Breast epithelium (tissue), 3 donors: ENCODE data around the gene SLC27A1.

Experiments
- POLR2AphosphoS5 ChIP-seq, 3 donors: sonication (generic); formaldehyde crosslinking; IDR thresholded peaks; one replicate each; pipeline ENCODE4 v1.6.1; 2017; ENCODE audit warnings: antibody characterized with exemption in 3 of 3
- TF ChIP-seq, protein P1 (sequence below), 3 donors: fragments of 450-650 bp; IDR thresholded peaks; one replicate each; pipeline ENCODE4 v1.5.1; 2016 to 2017; ENCODE audit warnings: antibody characterized with exemption in 3 of 3, mild to moderate bottlenecking in 3 of 3, moderate library complexity in 3 of 3

DNA sequence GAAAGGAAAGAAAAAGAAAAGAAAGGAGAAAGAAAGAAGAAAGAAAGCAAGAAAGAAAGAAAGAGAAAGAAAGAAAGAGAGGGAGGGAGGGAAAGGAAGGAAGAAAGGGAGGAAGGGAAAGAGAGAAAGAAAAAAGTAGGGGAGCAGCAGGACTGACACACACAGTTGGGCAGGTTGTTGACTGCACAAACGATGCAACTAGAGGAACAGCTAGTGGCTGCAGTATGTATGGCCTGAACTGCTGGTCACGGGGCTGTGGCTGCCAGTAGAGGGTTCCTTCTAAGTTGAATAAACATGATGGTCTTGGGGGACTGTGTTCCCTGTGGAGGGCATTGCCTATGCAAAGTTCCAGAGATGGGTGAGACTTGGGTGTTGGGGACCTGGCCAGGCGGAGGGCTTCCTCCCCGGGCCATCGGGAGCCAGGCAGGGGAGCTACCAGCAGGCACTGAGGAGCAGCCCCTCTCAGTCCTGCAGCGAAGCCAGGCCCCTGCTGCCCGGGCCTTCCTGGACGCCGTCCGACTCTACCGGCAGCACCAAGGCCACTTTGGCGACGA, 68.4 kb downstream of the SLC27A1 start:
- TF ChIP-seq, protein P1, sequence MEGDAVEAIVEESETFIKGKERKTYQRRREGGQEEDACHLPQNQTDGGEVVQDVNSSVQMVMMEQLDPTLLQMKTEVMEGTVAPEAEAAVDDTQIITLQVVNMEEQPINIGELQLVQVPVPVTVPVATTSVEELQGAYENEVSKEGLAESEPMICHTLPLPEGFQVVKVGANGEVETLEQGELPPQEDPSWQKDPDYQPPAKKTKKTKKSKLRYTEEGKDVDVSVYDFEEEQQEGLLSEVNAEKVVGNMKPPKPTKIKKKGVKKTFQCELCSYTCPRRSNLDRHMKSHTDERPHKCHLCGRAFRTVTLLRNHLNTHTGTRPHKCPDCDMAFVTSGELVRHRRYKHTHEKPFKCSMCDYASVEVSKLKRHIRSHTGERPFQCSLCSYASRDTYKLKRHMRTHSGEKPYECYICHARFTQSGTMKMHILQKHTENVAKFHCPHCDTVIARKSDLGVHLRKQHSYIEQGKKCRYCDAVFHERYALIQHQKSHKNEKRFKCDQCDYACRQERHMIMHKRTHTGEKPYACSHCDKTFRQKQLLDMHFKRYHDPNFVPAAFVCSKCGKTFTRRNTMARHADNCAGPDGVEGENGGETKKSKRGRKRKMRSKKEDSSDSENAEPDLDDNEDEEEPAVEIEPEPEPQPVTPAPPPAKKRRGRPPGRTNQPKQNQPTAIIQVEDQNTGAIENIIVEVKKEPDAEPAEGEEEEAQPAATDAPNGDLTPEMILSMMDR (IDR thresholded peaks at IDR 0.05), result no peak
- no peak for TF ChIP-seq POLR2AphosphoS5 (IDR thresholded peaks at IDR 0.05)
